ENCODE data around the gene NR4A1. TPM values are rescaled to one million over a fixed set of nuclear protein-coding genes. Genes with fewer than 3 reads are reported as not detected.

Gene NR4A1
- total RNA-seq, 1 donor from 2014 or later, result 2.3 TPM

GRCh38 chr12:52073531-52074381, 22.5 kb downstream of the NR4A1 start:
- Histone ChIP-seq H3K9ac (ENCODE audit: low read length) (no peak overlapping the region), H4K20me1 (ENCODE audit: insufficient read depth, low read length) (peaks cover 84% of the 10 kb centered on the region), H3K27me3 (ENCODE audit: insufficient read depth, low read length) (no peaks in the 10 kb centered on the region), H3K4me2 (ENCODE audit: low read length) (peak overlapping the region; percentile 5), H3K4me3 (ENCODE audit: insufficient read depth, low read depth, low read length) (no peak overlapping the region), H3K36me3 (ENCODE audit: insufficient read depth, low read length) (peaks cover 31% of the 10 kb centered on the region), H3K4me1 (ENCODE audit: insufficient read depth, low read length) (peaks cover 19% of the 10 kb centered on the region), H2AFZ (ENCODE audit: low read depth, low read length) (no peak overlapping the region), H3K79me2 (ENCODE audit: insufficient read depth, low read length) (peaks cover 86% of the 10 kb centered on the region), H3K27ac (ENCODE audit: low read depth, low read length) (no peak overlapping the region), H3K9me3 (ENCODE audit: insufficient read depth, low read depth, low read length) (no peaks in the 10 kb centered on the region)
- H3K4me1 Mint-ChIP-seq (ENCODE audit: low read depth, unreplicated experiment), result peaks cover 25% of the 10 kb centered on the region
- FAIRE-seq (no peak), DNase-seq (ENCODE audit: low read depth) (no peak)
- TF ChIP-seq CTCF (IDR thresholded peaks at IDR 0.05; ENCODE audit: insufficient read depth, low read depth, low read length) (no peak), EZH2 (IDR thresholded peaks at IDR 0.05; ENCODE audit: insufficient read depth, low read length) (no peak)
- no peaks in the 10 kb centered on the region for H3K9me3 Mint-ChIP-seq (ENCODE audit: unreplicated experiment)
- no peak overlapping the region for H3K27ac Mint-ChIP-seq (ENCODE audit: unreplicated experiment)
- peaks cover 34% of the 10 kb centered on the region for H3K36me3 Mint-ChIP-seq (ENCODE audit: low read depth, unreplicated experiment)
- H3K4me3 Mint-ChIP-seq (ENCODE audit: unreplicated experiment), result peak overlapping the region; percentile 52
- no peaks in the 10 kb centered on the region for H3K27me3 Mint-ChIP-seq (ENCODE audit: low read depth, unreplicated experiment)

GRCh38 chr12:52074971-52075724, 23.9 kb downstream of the NR4A1 start:
- FAIRE-seq, result no peak
- H3K4me3 Mint-ChIP-seq (ENCODE audit: unreplicated experiment), result no peak overlapping the region
- no peaks in the 10 kb centered on the region for H3K9me3 Mint-ChIP-seq (ENCODE audit: unreplicated experiment)
- no peak overlapping the region for H3K27ac Mint-ChIP-seq (ENCODE audit: unreplicated experiment)
- Histone ChIP-seq H3K4me3 (ENCODE audit: insufficient read depth, low read depth, low read length) (no peak overlapping the region), H3K4me1 (ENCODE audit: insufficient read depth, low read length) (peaks cover 19% of the 10 kb centered on the region), H3K27me3 (ENCODE audit: insufficient read depth, low read length) (no peaks in the 10 kb centered on the region), H3K36me3 (ENCODE audit: insufficient read depth, low read length) (peaks cover 31% of the 10 kb centered on the region), H2AFZ (ENCODE audit: low read depth, low read length) (no peak overlapping the region), H3K79me2 (ENCODE audit: insufficient read depth, low read length) (peaks cover 86% of the 10 kb centered on the region), H3K4me2 (ENCODE audit: low read length) (no peak overlapping the region), H3K9me3 (ENCODE audit: insufficient read depth, low read depth, low read length) (no peaks in the 10 kb centered on the region), H3K27ac (ENCODE audit: low read depth, low read length) (no peak overlapping the region), H3K9ac (ENCODE audit: low read length) (no peak overlapping the region), H4K20me1 (ENCODE audit: insufficient read depth, low read length) (peaks cover 97% of the 10 kb centered on the region)
- TF ChIP-seq CTCF (IDR thresholded peaks at IDR 0.05; ENCODE audit: insufficient read depth, low read depth, low read length) (no peak), EZH2 (IDR thresholded peaks at IDR 0.05; ENCODE audit: insufficient read depth, low read length) (no peak)
- no peak for DNase-seq (ENCODE audit: low read depth)
- H3K4me1 Mint-ChIP-seq (ENCODE audit: low read depth, unreplicated experiment), result peaks cover 25% of the 10 kb centered on the region
- H3K27me3 Mint-ChIP-seq (ENCODE audit: low read depth, unreplicated experiment), result no peaks in the 10 kb centered on the region
- H3K36me3 Mint-ChIP-seq (ENCODE audit: low read depth, unreplicated experiment), result peaks cover 34% of the 10 kb centered on the region

All from astrocyte (in vitro differentiated cells and primary cell).